HepG2 (cell line): ENCODE data around the gene STK11. TPM values are rescaled to one million over a fixed set of nuclear protein-coding genes. Genes with fewer than 3 reads are reported as not detected.

Experiments
- ATAC-seq: fragments of 200-7000 bp; cut with Tn5 transposase; 3 replicates; pipeline ENCODE4 v1.9.1; 2020; ENCODE audit warnings: mild to moderate bottlenecking, moderate library complexity
- BruUV-seq: library from RNA; stranded (reverse); fragments of 400-500 nt; replicated peaks from 2 replicates; lab custom pipeline; 2021; lab: Mats Ljungman, UMichigan
- CTCF ChIA-PET: fragments of 300-600 bp; formaldehyde crosslinking; extraction: SDS; loops from one replicate; lab custom pipeline; 2021; ENCODE audit warnings: low total read pairs, inconsistent platforms, low intra/inter-chr PET ratio; lab: Yijun Ruan, JAX
- POLR2A ChIA-PET: fragments of 350-600 bp; sonication (Branson Sonifier 250); formaldehyde crosslinking; loops from one replicate; lab custom pipeline; 2020; ENCODE audit warnings: antibody characterized with exemption, inconsistent platforms; lab: Yijun Ruan, JAX
- DNase-seq: peaks from one replicate; pipeline ENCODE4 v3.0.0-alpha.2; 2015; ENCODE audit warnings: low spot score
- FAIRE-seq: peaks from 3 replicates; lab custom pipeline; 2011; peaks lifted over from hg19 to GRCh38; lab: Jason Lieb, UNC
- H2AFZ ChIP-seq: one replicate; pipeline ENCODE4 v1.6.1; 2011; ENCODE audit warnings: low read length, inconsistent platforms
- H3K27ac ChIP-seq: fragments of 300-600 bp; 3 replicates; pipeline ENCODE4 v1.8.0; 2011; ENCODE audit warnings: mixed run types, mild to moderate bottlenecking, mixed read lengths, low read length, inconsistent platforms; ENCODE audit not compliant: insufficient read depth; ENCODE audit errors: extremely low read length
- H3K27me3 ChIP-seq, 2 experiments: fragments of 200-600 bp in 1 of 2; 2 replicates in 1 of 2; 3 replicates in 1 of 2; pipeline versions ENCODE4 v1.6.0 to v1.8.0; 2011; ENCODE audit warnings: low read length in 2 of 2, mild to moderate bottlenecking in 2 of 2, moderate library complexity in 2 of 2, inconsistent platforms in 1 of 2; ENCODE audit not compliant: insufficient read depth in 2 of 2, control insufficient read depth in 1 of 2
- H3K36me3 ChIP-seq, 2 experiments: fragments of 200-600 bp in 1 of 2; replicated peaks in 1 of 2; 2 replicates in 1 of 2; 3 replicates in 1 of 2; pipeline versions ENCODE4 v1.5.1 to v1.8.0; 2011; ENCODE audit warnings: low read length in 2 of 2, inconsistent platforms in 1 of 2; ENCODE audit not compliant: insufficient read depth in 2 of 2, control insufficient read depth in 1 of 2
- H3K4me1 ChIP-seq: 2 replicates; pipeline ENCODE4 v1.5.1; 2012; ENCODE audit warnings: low read length, inconsistent platforms; ENCODE audit not compliant: insufficient read depth
- H3K4me2 ChIP-seq: 2 replicates; pipeline ENCODE4 v1.6.0; 2011; ENCODE audit warnings: low read depth, low read length, inconsistent platforms
- H3K4me3 ChIP-seq, 3 experiments: fragments of 200-600 bp in 1 of 3; sonication (generic), shearing (Covaris generic) in 1 of 3; replicated peaks in 1 of 3; 2 replicates each; pipeline ENCODE4 v1.5.1; 2011 to 2016; ENCODE audit warnings: low read length in 3 of 3, inconsistent platforms in 2 of 3, low read depth in 2 of 3, mild to moderate bottlenecking in 2 of 3, control low read depth in 1 of 3, mixed read lengths in 1 of 3; ENCODE audit not compliant: insufficient read depth in 1 of 3
- H3K79me2 ChIP-seq: one replicate; pipeline ENCODE4 v1.6.1; 2011; ENCODE audit warnings: low read length, inconsistent platforms; ENCODE audit not compliant: insufficient read depth
- H3K9ac ChIP-seq: 2 replicates; pipeline ENCODE4 v1.6.0; 2011; ENCODE audit warnings: mild to moderate bottlenecking, low read depth, low read length, inconsistent platforms; ENCODE audit not compliant: insufficient read depth
- H3K9me3 ChIP-seq: 2 replicates; pipeline ENCODE4 v1.5.1; 2012; ENCODE audit warnings: mild to moderate bottlenecking, low read length
- H4K20me1 ChIP-seq: 2 replicates; pipeline ENCODE4 v1.6.0; 2011; ENCODE audit warnings: inconsistent platforms, mild to moderate bottlenecking, low read length, moderate library complexity; ENCODE audit not compliant: insufficient read depth
- AGO2 ChIP-seq: fragments of 200-400 bp; formaldehyde crosslinking; optimal IDR thresholded peaks from 2 replicates; pipeline ENCODE3; 2017; ENCODE audit warnings: mild to moderate bottlenecking, low read depth, low read length, moderate library complexity
- PATZ1 ChIP-seq: sonication (generic); formaldehyde crosslinking; IDR thresholded peaks from 2 replicates; pipeline ENCODE4 v1.4.0; 2020; ENCODE audit warnings: missing genetic modification reagents
- ZBTB1 ChIP-seq: sonication (generic); formaldehyde crosslinking; IDR thresholded peaks from 2 replicates; pipeline ENCODE4 v1.4.0; 2020; ENCODE audit warnings: missing genetic modification reagents, borderline replicate concordance
- ZBTB38 ChIP-seq: sonication (generic); formaldehyde crosslinking; IDR thresholded peaks from 2 replicates; pipeline ENCODE4 v1.5.1; 2020; ENCODE audit warnings: mild to moderate bottlenecking, missing genetic modification reagents
- WGBS: methylation state at CpG from one replicate; pipeline ENCODE4 v1.1.6; 2017; ENCODE audit warnings: low lambda C conversion rate; 5-methylcytosine and 5-hydroxymethylcytosine counted together
- in situ Hi-C: cut with HindIII; loops from 2 replicates; pipeline ENCODE4 v1.10.0; 2017; ENCODE audit warnings: low pct_unique_long_range_greater_than_20kb; ENCODE audit not compliant: extremely low pct_ligation_motif_present
- intact Hi-C: fragments of 100-400 bp; cut with micrococcal nuclease; formaldehyde crosslinking; loops from one replicate; pipeline ENCODE4 v1.10.0; 2022; ENCODE audit not compliant: unreplicated experiment
- polyA plus RNA-seq, 8 experiments: library from polyadenylated mRNA; depleted of rRNA in 3 of 8; stranded (reverse) in 7 of 8; unstranded in 1 of 8; fragments of >200 nt; fragmentation: Illumina TruSeq in 4 of 8; extraction: Trizol in 4 of 8; gene quantifications; 2 replicates each; pipeline versions ENCODE4 v1.2.1 to v1.2.3, GENCODE V29; 2011 to 2016; ENCODE audit warnings: low read depth in 4 of 8, missing spikeins in 1 of 8, mixed read lengths in 1 of 8; ENCODE audit not compliant: insufficient read depth in 1 of 8
- total RNA-seq, 5 experiments: library from RNA; depleted of rRNA; stranded (reverse); fragments of >200 nt; fragmentation: Illumina TruSeq; extraction: Trizol; gene quantifications; 2 replicates each; pipeline ENCODE4 v1.2.3, GENCODE V29; 2016; ENCODE audit warnings: low read depth in 1 of 5
- TF ChIP-seq, protein P1 (sequence below): sonication (generic); formaldehyde crosslinking; IDR thresholded peaks from 2 replicates; pipeline ENCODE4 v1.4.0; 2020; ENCODE audit warnings: missing genetic modification reagents
- TF ChIP-seq, protein P2 (sequence below): sonication (generic); formaldehyde crosslinking; IDR thresholded peaks from 2 replicates; pipeline ENCODE4 v1.5.1; 2020; ENCODE audit warnings: mild to moderate bottlenecking, missing genetic modification reagents, moderate library complexity

STK11 gene
- total and polyA plus RNA-seq, 2 of the 13 experiments (the other 11 are each of a cell fraction or from before 2014, with no cell fraction given): 27.5 to 43.6 TPM

GRCh38 chr19:1230783-1231489, 25.4 kb downstream of the STK11 start:
- no TSS peak for BruUV-seq
- in situ Hi-C loops: no loop called here
- H3K27ac ChIP-seq: no peak overlapping the region
- WGBS: 91% methylated on average over 26 of the region's 38 CpGs
- no peaks in the 10 kb centered on the region for H3K27me3 ChIP-seq
- no peaks in the 10 kb centered on the region for H4K20me1 ChIP-seq
- no peak for FAIRE-seq
- no peak overlapping the region for H3K4me2 ChIP-seq
- H3K4me1 ChIP-seq: peaks cover 24% of the 10 kb centered on the region
- no peak for DNase-seq
- H3K4me3 ChIP-seq: no peak overlapping the region
- ChIA-PET CTCF (no interaction called here), POLR2A (interaction anchor here (0.5 kb wide), 1 partner anchor 633 kb away, joined by 3 read pairs; no protein-coding TSS in a partner anchor)
- H3K9ac ChIP-seq: no peak overlapping the region
- H3K36me3 ChIP-seq: peaks cover 4% of the 10 kb centered on the region in 2 experiments; a peak in 2 of 5 replicates
- no peak overlapping the region for H2AFZ ChIP-seq
- no peaks in the 10 kb centered on the region for H3K9me3 ChIP-seq
- no peaks in the 10 kb centered on the region for H3K79me2 ChIP-seq
- intact Hi-C loops: no loop called here
- TF ChIP-seq, protein P1, sequence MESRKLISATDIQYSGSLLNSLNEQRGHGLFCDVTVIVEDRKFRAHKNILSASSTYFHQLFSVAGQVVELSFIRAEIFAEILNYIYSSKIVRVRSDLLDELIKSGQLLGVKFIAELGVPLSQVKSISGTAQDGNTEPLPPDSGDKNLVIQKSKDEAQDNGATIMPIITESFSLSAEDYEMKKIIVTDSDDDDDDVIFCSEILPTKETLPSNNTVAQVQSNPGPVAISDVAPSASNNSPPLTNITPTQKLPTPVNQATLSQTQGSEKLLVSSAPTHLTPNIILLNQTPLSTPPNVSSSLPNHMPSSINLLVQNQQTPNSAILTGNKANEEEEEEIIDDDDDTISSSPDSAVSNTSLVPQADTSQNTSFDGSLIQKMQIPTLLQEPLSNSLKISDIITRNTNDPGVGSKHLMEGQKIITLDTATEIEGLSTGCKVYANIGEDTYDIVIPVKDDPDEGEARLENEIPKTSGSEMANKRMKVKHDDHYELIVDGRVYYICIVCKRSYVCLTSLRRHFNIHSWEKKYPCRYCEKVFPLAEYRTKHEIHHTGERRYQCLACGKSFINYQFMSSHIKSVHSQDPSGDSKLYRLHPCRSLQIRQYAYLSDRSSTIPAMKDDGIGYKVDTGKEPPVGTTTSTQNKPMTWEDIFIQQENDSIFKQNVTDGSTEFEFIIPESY (CRISPR knock-in tag): peak; percentile 89
- TF ChIP-seq PATZ1 (0 out of 2 replicates have a peak, but pooled peaks have one; percentile 14), ZBTB1 (CRISPR knock-in tag) (no peak), AGO2 (peak; percentile 47), ZBTB38 (CRISPR knock-in tag) (peak; percentile 73)
- TF ChIP-seq, protein P2, sequence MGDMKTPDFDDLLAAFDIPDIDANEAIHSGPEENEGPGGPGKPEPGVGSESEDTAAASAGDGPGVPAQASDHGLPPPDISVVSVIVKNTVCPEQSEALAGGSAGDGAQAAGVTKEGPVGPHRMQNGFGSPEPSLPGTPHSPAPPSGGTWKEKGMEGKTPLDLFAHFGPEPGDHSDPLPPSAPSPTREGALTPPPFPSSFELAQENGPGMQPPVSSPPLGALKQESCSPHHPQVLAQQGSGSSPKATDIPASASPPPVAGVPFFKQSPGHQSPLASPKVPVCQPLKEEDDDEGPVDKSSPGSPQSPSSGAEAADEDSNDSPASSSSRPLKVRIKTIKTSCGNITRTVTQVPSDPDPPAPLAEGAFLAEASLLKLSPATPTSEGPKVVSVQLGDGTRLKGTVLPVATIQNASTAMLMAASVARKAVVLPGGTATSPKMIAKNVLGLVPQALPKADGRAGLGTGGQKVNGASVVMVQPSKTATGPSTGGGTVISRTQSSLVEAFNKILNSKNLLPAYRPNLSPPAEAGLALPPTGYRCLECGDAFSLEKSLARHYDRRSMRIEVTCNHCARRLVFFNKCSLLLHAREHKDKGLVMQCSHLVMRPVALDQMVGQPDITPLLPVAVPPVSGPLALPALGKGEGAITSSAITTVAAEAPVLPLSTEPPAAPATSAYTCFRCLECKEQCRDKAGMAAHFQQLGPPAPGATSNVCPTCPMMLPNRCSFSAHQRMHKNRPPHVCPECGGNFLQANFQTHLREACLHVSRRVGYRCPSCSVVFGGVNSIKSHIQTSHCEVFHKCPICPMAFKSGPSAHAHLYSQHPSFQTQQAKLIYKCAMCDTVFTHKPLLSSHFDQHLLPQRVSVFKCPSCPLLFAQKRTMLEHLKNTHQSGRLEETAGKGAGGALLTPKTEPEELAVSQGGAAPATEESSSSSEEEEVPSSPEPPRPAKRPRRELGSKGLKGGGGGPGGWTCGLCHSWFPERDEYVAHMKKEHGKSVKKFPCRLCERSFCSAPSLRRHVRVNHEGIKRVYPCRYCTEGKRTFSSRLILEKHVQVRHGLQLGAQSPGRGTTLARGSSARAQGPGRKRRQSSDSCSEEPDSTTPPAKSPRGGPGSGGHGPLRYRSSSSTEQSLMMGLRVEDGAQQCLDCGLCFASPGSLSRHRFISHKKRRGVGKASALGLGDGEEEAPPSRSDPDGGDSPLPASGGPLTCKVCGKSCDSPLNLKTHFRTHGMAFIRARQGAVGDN (CRISPR knock-in tag): 0 out of 2 replicates have a peak, but pooled peaks have one; percentile 13
- ATAC-seq: no peak
